Ureter (tissue), 1 donor: ENCODE measurements around the gene GMPR. TPM values are rescaled to one million over a fixed set of nuclear protein-coding genes. Genes with fewer than 3 reads are reported as not detected.
A peak's percentile ranks its signal among the peaks of the same experiment; 100 is the strongest.

ENCODE experiments used
- DNase-seq: peaks from one replicate; pipeline ENCODE4 v3.0.0-alpha.2; 2020; ENCODE audit warnings: low spot score
- total RNA-seq: library from RNA; stranded (reverse); gene quantifications from one replicate; pipeline ENCODE4 v1.2.4, GENCODE V29; 2023
- donor health status: DM: yes; HTN: yes; CAD: no.

GMPR gene
- total RNA-seq, 1 donor from 2014 or later = 2.3 TPM

GRCh38 chr6:16270178-16270794, 31.9 kb downstream of the GMPR start:
- no peak for DNase-seq

- no peak for DNase-seq
These were observed 33.0 kb downstream of the GMPR start for GRCh38 chr6:16271428-16271827.

- DNase-seq = no peak
These were observed 33.8 kb downstream of the GMPR start for GRCh38 chr6:16272201-16272600.

GRCh38 chr6:16273256-16273655, 34.9 kb downstream of the GMPR start:
- no peak for DNase-seq

- no peak for DNase-seq
These were observed 36.1 kb downstream of the GMPR start for GRCh38 chr6:16274483-16274882.

- DNase-seq = no peak
These were observed 36.6 kb downstream of the GMPR start for GRCh38 chr6:16274885-16275589.

- peak; percentile 51 for DNase-seq
These were observed 39.0 kb downstream of the GMPR start for GRCh38 chr6:16277101-16277981.

GRCh38 chr6:16278048-16278724, 39.8 kb downstream of the GMPR start:
- DNase-seq = no peak

GRCh38 chr6:16278750-16279149, 40.4 kb downstream of the GMPR start:
- no peak for DNase-seq

GRCh38 chr6:16279243-16279642, 40.9 kb downstream of the GMPR start:
- DNase-seq = no peak

GRCh38 chr6:16282370-16282769, 44.0 kb downstream of the GMPR start:
- DNase-seq = no peak

- DNase-seq = no peak
These were observed 46.1 kb downstream of the GMPR start for GRCh38 chr6:16284472-16284871.

- DNase-seq = no peak
These were observed 47.2 kb downstream of the GMPR start for GRCh38 chr6:16285467-16286150.

GRCh38 chr6:16286151-16286522, 47.8 kb downstream of the GMPR start:
- DNase-seq = no peak

- no peak for DNase-seq
These were observed 49.8 kb downstream of the GMPR start for GRCh38 chr6:16288163-16288562.

- no peak for DNase-seq
These were observed 53.4 kb downstream of the GMPR start for GRCh38 chr6:16291739-16292138.

GRCh38 chr6:16292432-16292831, 54.0 kb downstream of the GMPR start:
- no peak for DNase-seq

- no peak for DNase-seq
These were observed 54.6 kb downstream of the GMPR start for GRCh38 chr6:16292942-16293341.

- no peak for DNase-seq
These were observed 56.0 kb downstream of the GMPR start for GRCh38 chr6:16294371-16294770.

- no peak for DNase-seq
These were observed 56.7 kb downstream of the GMPR start for GRCh38 chr6:16295060-16295459.

- DNase-seq = no peak
These were observed 57.1 kb downstream of the GMPR start for GRCh38 chr6:16295471-16295870.
